RWPE1 (cell line): ENCODE results near the gene FANCM.
"Not testable (repeated sequence)": the region's sequence is repeated elsewhere in the genome, so short reads cannot be mapped to it uniquely, and the experiment has no call there.

ENCODE experiments used
- CTCF ChIA-PET: fragments of 350-600 bp; sonication (Branson Sonifier 250); formaldehyde crosslinking; extraction: SDS; loops from one replicate; lab custom pipeline; 2021; lab: Yijun Ruan, JAX
- POLR2A ChIA-PET: fragments of 400-600 bp; formaldehyde crosslinking; extraction: SDS; loops from one replicate; lab custom pipeline; 2020; ENCODE audit warnings: antibody characterized with exemption; ENCODE audit not compliant: low non-redundant PET; lab: Yijun Ruan, JAX
- DNase-seq: peaks from one replicate; pipeline ENCODE4 v3.0.0; 2012; ENCODE audit warnings: low spot score
- H3K27ac ChIP-seq: fragments of 450-650 bp; 2 replicates; pipeline ENCODE4 v1.5.1; 2017
- CTCF ChIP-seq: fragments of 450-650 bp; conservative IDR thresholded peaks from 2 replicates; pipeline ENCODE4 v1.5.1; 2017; ENCODE audit warnings: low read depth, mild to moderate bottlenecking

Gene FANCM

GRCh38 chr14:45135156-45135555 lies 574 bp upstream of the FANCM start:
- no peak for TF ChIP-seq CTCF
- CTCF ChIA-PET, result interaction anchor here (0.6 kb wide), 1 partner anchor 13 kb away, joined by 4 read pairs; no protein-coding TSS in a partner anchor
- POLR2A ChIA-PET, result no interaction called here
- H3K27ac ChIP-seq, result no peak overlapping the region
- DNase-seq, result no peak

GRCh38 chr14:45136399-45136798 lies 669 bp downstream of the FANCM start:
- peak overlapping the region; percentile 93 for H3K27ac ChIP-seq
- CTCF ChIA-PET, result interaction anchor here (0.6 kb wide), 1 partner anchor 24 kb away, joined by 5 read pairs; no protein-coding TSS in a partner anchor
- POLR2A ChIA-PET, result interaction anchor here (0.6 kb wide), 1 partner anchor 174 kb away, joined by 3 read pairs; the partner anchor contains the start of gene TOGARAM1
- no peak for TF ChIP-seq CTCF
- DNase-seq, result no peak

GRCh38 chr14:45140661-45141187 lies 5.0 kb downstream of the FANCM start:
- peak overlapping the region; percentile 62 for H3K27ac ChIP-seq
- TF ChIP-seq CTCF, result no peak
- ChIA-PET POLR2A (interaction anchor here (0.5 to 0.7 kb wide), 2 partner anchors 82 to 109 kb away, joined by 3 read pairs; no protein-coding TSS in a partner anchor), CTCF (no interaction called here)
- no peak for DNase-seq

- DNase-seq, H3K27ac ChIP-seq, CTCF ChIA-PET, POLR2A ChIA-PET: not testable (repeated sequence)
Observed at GRCh38 chr14:45142083-45142482, 6.4 kb downstream of the FANCM start.

- CTCF ChIA-PET, result interaction anchor here (1.1 kb wide), 1 partner anchor 231 kb away, joined by 3 read pairs; no protein-coding TSS in a partner anchor
- no peak overlapping the region for H3K27ac ChIP-seq
- TF ChIP-seq CTCF, result no peak
- DNase-seq, result no peak
- POLR2A ChIA-PET, result no interaction called here
Observed at GRCh38 chr14:45144658-45145057, 8.9 kb downstream of the FANCM start.

GRCh38 chr14:45145214-45145613 lies 9.5 kb downstream of the FANCM start:
- no peak for TF ChIP-seq CTCF
- ChIA-PET CTCF (interaction anchor here (1.1 kb wide), 1 partner anchor 231 kb away, joined by 3 read pairs; no protein-coding TSS in a partner anchor), POLR2A (no interaction called here)
- H3K27ac ChIP-seq, result no peak overlapping the region
- DNase-seq, result no peak

- H3K27ac ChIP-seq, result no peak overlapping the region
- TF ChIP-seq CTCF, result no peak
- DNase-seq, result no peak
- POLR2A ChIA-PET, result no interaction called here
- CTCF ChIA-PET, result no interaction called here
Observed at GRCh38 chr14:45149602-45150001, 13.9 kb downstream of the FANCM start.
